Epithelial cell of esophagus (primary cell): ENCODE results near the gene CTSA.

Experiments
- DNase-seq: peaks from one replicate; pipeline ENCODE4 v3.0.0; 2010; ENCODE audit warnings: low read depth
- H3K4me3 ChIP-seq: 2 replicates; pipeline ENCODE4 v1.5.1; 2011; ENCODE audit warnings: mild to moderate bottlenecking, low read length, control low read depth
- CTCF ChIP-seq: IDR thresholded peaks from 2 replicates; pipeline ENCODE4 v1.5.1; 2011; ENCODE audit warnings: low read depth, mild to moderate bottlenecking, low read length, control low read depth, inconsistent platforms; ENCODE audit not compliant: insufficient read depth; ENCODE audit errors: missing control alignments

The CTSA gene

GRCh38 chr20:45948261-45948733 is 57.2 kb downstream of the CTSA start:
- no peak overlapping the region for H3K4me3 ChIP-seq
- no peak for DNase-seq
- TF ChIP-seq CTCF: no peak
